Mesenteric fat pad (tissue), 1 donor: Measurements from ENCODE around the gene ATXN2. TPM values are rescaled to one million over a fixed set of nuclear protein-coding genes. Genes with fewer than 3 reads are reported as not detected.
"Not testable (repeated sequence)": the region's sequence is repeated elsewhere in the genome, so short reads cannot be mapped to it uniquely, and the experiment has no call there.

Source experiments
- DNase-seq: peaks from one replicate; pipeline ENCODE4 v3.0.0-alpha.2; 2020; ENCODE audit warnings: low spot score
- total RNA-seq: library from RNA; stranded (reverse); fragmentation: NEBNext Ultra II Directional; extraction: Animal tissue kit (Norgen Biotek cat#: 25700); gene quantifications from one replicate; pipeline ENCODE4 v1.2.1, GENCODE V29; 2021
- donor health status: DM: yes; HTN: yes; CAD: no.

Gene ATXN2
- total RNA-seq, 1 donor from 2014 or later: 82.1 TPM

- peak; percentile 98 for DNase-seq
Observed at GRCh38 chr12:111599453-111600204, 514 bp upstream of the ATXN2 start.

GRCh38 chr12:111597831-111598636, 1.1 kb downstream of the ATXN2 start:
- peak; percentile 92 for DNase-seq

- DNase-seq: no peak
Observed at GRCh38 chr12:111596985-111597830, 1.9 kb downstream of the ATXN2 start.

GRCh38 chr12:111595341-111595835, 3.7 kb downstream of the ATXN2 start:
- not testable (repeated sequence) for DNase-seq

GRCh38 chr12:111591399-111592010, 7.6 kb downstream of the ATXN2 start:
- peak; percentile 4 for DNase-seq

- no peak for DNase-seq
Observed at GRCh38 chr12:111590552-111590951, 8.6 kb downstream of the ATXN2 start.

GRCh38 chr12:111589601-111590000, 9.5 kb downstream of the ATXN2 start:
- DNase-seq: peak; percentile 60

GRCh38 chr12:111588010-111588409, 11.1 kb downstream of the ATXN2 start:
- peak; percentile 22 for DNase-seq

- peak; percentile 2 for DNase-seq
Observed at GRCh38 chr12:111586986-111587385, 12.1 kb downstream of the ATXN2 start.

GRCh38 chr12:111585690-111586089, 13.4 kb downstream of the ATXN2 start:
- no peak for DNase-seq

GRCh38 chr12:111584959-111585358, 14.2 kb downstream of the ATXN2 start:
- DNase-seq: no peak

- peak; percentile 22 for DNase-seq
Observed at GRCh38 chr12:111583506-111583905, 15.6 kb downstream of the ATXN2 start.

GRCh38 chr12:111582133-111582747, 16.9 kb downstream of the ATXN2 start:
- no peak for DNase-seq

- peak; percentile 75 for DNase-seq
Observed at GRCh38 chr12:111581434-111582132, 17.5 kb downstream of the ATXN2 start.

GRCh38 chr12:111580737-111581136, 18.4 kb downstream of the ATXN2 start:
- peak; percentile 18 for DNase-seq

- no peak for DNase-seq
Observed at GRCh38 chr12:111580119-111580425, 19.0 kb downstream of the ATXN2 start.

GRCh38 chr12:111578971-111579340, 20.2 kb downstream of the ATXN2 start:
- DNase-seq: no peak

- DNase-seq: no peak
Observed at GRCh38 chr12:111578276-111578970, 20.7 kb downstream of the ATXN2 start.

GRCh38 chr12:111574797-111575443, 24.2 kb downstream of the ATXN2 start:
- no peak for DNase-seq
